AG04449 (cell line): ENCODE data around the gene RAB40C.

Experiments
- CTCF ChIA-PET: fragments of 350-600 bp; formaldehyde crosslinking; extraction: SDS; loops from one replicate; lab custom pipeline; 2021; ENCODE audit warnings: antibody characterized with exemption; lab: Yijun Ruan, JAX
- POLR2A ChIA-PET: fragments of 400-600, 350-600 bp; formaldehyde crosslinking; extraction: SDS; loops from one replicate; lab custom pipeline; 2020; ENCODE audit warnings: antibody characterized with exemption, inconsistent platforms; lab: Yijun Ruan, JAX
- DNase-seq: peaks from one replicate; pipeline ENCODE4 v3.0.0-alpha.2; 2010; ENCODE audit warnings: low read depth, low spot score
- H3K4me3 ChIP-seq: 2 replicates; pipeline ENCODE4 v1.5.1; 2011; ENCODE audit warnings: low read depth, mild to moderate bottlenecking, control low read depth, low read length
- TF ChIP-seq, protein P1 (sequence below): IDR thresholded peaks from one replicate; pipeline ENCODE4 v1.5.1; 2011; ENCODE audit warnings: mild to moderate bottlenecking, moderate library complexity, low read length, control low read depth, inconsistent platforms; ENCODE audit not compliant: insufficient read depth; ENCODE audit errors: missing control alignments

Gene RAB40C

DNA sequence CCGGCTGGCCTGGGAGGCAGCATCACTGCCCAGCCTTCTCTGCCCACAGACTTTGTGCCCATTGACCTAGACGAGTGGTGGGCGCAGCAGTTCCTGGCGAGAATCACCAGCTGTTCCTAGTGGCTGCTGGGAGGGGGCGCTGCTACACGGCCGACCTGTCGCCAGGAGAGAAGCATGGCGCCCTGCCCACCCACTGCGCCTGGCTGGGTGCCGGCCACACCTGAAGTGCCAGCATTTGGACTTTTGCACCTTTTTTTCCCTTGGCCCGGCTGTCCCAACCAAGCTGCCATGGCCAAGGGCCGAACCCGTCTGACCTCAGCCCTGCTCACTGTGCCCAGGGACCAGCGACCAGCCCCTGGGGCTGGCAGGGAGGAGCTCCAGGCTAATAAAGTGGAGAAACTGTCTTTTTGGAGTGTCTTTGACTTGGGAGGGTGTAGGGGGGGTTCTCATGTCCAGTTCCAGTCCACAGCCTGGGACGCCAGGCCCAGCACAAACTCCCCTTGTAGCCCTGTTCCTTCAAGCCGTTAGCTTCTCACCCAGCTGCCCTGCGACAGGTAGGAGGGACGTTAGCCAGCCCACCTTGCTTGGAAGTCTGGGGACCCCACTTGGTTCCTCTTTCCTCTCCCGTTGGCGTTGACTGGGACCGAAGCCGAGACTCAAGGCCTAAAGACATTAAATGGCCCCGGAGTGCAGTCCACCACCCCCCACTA, 58.4 kb downstream of the RAB40C start:
- ChIA-PET CTCF (interaction anchor here (0.9 to 1.9 kb wide), 5 partner anchors 10 to 62 kb away, joined by 4 to 8 read pairs (median 6); partner anchors contain the start of gene RHOT2), POLR2A (interaction anchor here (0.8 kb wide), 1 partner anchor 12 kb away, joined by 3 read pairs; the partner anchor contains the start of gene METTL26)
- TF ChIP-seq, protein P1, sequence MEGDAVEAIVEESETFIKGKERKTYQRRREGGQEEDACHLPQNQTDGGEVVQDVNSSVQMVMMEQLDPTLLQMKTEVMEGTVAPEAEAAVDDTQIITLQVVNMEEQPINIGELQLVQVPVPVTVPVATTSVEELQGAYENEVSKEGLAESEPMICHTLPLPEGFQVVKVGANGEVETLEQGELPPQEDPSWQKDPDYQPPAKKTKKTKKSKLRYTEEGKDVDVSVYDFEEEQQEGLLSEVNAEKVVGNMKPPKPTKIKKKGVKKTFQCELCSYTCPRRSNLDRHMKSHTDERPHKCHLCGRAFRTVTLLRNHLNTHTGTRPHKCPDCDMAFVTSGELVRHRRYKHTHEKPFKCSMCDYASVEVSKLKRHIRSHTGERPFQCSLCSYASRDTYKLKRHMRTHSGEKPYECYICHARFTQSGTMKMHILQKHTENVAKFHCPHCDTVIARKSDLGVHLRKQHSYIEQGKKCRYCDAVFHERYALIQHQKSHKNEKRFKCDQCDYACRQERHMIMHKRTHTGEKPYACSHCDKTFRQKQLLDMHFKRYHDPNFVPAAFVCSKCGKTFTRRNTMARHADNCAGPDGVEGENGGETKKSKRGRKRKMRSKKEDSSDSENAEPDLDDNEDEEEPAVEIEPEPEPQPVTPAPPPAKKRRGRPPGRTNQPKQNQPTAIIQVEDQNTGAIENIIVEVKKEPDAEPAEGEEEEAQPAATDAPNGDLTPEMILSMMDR, result peak; percentile 62
- DNase-seq, result no peak
- H3K4me3 ChIP-seq, result peak overlapping the region; percentile 74

DNA sequence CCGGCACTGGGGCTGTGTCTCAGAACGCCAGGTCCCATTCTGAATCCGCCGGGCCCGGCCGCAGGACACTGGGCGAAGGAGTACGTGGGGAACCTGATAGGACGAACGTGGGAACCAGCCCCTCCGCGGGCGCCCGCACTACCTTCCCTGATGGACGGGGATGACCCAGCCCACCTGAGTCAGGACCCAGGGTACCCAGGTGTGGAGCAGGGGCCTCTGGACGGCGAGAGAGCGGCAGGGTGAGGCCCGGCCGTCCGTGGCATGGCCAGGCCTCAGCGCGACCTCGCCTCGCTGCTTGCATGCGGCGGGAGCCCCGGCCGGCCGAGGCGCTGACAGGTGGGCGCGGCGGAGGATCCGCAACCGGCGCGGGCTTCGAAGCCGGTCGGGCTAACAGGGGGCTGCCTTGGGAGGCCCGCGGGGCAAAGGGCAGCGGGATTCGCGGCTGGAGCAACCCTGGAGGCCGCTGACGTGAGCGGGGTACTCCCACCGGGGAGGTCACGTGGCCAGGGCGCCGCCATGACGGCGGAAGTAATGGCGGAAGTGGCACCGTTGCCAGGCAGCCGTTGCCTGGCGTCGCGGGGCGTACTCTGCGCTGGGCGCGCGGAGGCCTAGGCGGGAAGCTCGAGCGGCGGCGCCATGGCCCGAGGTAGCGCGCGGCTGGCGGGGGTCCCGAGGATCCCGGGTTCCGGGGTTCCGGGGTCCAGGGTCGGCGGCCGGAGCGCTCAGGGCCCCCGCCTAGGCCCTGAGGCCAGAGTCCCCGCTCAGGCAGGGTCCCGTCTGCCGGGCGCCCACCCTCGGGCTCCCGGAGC, 59.1 kb downstream of the RAB40C start, which contains the start of gene WDR90:
TSS of gene WDR90 (plus strand) at position 585 of the 809 bp plus-strand sequence. CDS start at position 637, 52 bp downstream.
- TF ChIP-seq, protein P1, result no peak
- CTCF ChIA-PET, result interaction anchor here (0.8 to 2.1 kb wide), 8 partner anchors 10 to 62 kb away, joined by 3 to 11 read pairs (median 7); partner anchors contain the start of gene RHOT2
- POLR2A ChIA-PET, result interaction anchor here (0.7 to 1.1 kb wide), 3 partner anchors 12 to 32 kb away, joined by 3 read pairs; no protein-coding TSS in a partner anchor
- H3K4me3 ChIP-seq, result peak within 1 kb of the TSS; percentile 74
- DNase-seq, result peak; percentile 28

DNA sequence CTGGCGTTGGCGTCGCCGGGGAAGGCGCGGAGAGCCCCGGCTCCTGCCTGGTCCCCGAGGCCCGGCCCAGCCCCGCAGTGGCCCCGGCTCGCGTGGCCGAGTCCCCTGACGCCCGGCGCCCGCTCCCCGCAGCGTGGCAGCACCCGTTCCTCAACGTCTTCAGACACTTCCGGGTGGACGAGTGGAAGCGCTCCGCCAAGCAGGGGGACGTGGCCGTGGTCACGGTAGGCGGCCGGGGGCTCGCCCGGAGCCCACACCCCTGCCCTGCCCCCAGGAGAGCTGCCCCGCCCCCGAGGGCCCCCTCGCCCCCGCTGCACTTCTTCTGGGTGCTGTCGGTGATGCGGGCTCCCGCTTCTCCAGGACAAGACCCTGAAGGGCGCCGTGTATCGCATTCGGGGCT, 59.8 kb downstream of the RAB40C start:
- ChIA-PET POLR2A (interaction anchor here (0.7 to 1.1 kb wide), 3 partner anchors 13 to 32 kb away, joined by 3 read pairs; no protein-coding TSS in a partner anchor), CTCF (interaction anchor here (0.8 to 2.1 kb wide), 3 partner anchors 10 to 18 kb away, joined by 3 to 11 read pairs (median 9); partner anchors contain the start of gene RHOT2)
- TF ChIP-seq, protein P1, result no peak
- no peak for DNase-seq
- peak overlapping the region; percentile 74 for H3K4me3 ChIP-seq

DNA sequence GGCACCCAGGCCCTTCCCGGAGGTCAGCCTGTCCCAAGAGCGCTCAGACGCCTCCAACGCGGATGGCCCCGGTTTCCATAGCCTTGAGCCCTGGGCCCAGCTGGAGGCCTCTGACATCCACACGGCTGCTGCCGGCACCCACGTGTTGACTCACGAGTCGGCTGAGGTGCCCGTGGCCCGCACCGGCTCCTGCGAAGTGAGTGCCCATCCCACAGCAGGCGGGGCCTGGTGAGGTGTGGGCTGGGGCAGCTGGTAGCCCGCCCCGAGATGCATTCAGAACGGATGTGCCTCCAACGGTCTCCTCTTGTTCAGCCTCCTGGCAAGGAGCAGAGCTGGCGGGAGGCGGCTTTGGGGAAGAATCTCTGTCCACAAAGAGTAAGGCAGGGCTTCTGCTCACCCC, 62.0 kb downstream of the RAB40C start:
- POLR2A ChIA-PET, result interaction anchor here (1.0 kb wide), 1 partner anchor 15 kb away, joined by 4 read pairs; the partner anchor contains the start of gene METTL26
- TF ChIP-seq, protein P1, result no peak
- DNase-seq, result no peak
- H3K4me3 ChIP-seq, result no peak overlapping the region
- CTCF ChIA-PET, result interaction anchor here (1.1 to 2.3 kb wide), 2 partner anchors 8 to 16 kb away, joined by 4 to 13 read pairs; partner anchors contain the start of gene RHOT2

DNA sequence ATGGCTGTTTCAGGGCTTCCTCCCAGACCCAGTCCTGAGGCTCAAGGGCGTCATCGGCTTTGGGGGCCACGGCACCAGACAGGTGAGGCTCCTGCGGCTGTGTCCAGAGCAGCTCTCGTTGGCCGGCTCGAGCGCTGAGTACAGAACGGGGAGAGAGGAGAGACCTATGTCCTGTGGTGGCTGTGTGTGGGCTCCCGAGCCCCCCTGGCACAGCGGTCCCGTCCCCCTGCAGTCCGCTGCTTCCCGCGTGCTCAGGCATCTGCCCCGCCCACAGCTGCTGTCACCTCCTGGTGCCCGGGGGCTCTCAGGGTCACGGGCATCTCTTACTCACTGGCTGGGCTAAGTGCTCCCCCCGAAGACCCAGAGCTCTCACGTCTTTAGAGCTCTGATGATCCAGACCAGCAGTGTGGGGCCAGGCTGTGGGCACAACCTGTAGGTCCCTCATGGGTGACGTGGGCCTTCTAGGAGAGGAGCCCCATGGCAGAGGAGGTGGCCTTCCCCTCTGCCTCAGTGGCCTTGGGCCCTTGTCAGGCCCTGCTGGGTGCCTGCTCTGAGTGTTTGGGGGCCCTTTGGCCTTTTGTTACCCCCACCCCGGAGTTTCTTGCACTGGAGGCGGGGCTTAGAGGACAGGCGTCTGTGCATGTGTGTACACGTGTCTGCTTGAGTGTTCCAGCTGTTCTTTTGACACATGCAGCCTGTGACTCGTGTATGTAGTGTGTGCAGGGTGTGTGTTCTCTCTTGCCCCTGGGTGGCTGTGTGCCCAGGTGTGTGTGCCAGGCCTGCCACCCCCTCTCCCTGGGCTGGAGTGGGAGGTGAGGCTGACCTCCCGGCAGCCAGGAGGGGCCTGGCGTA, 62.8 kb downstream of the RAB40C start:
- H3K4me3 ChIP-seq, result no peak overlapping the region
- no peak for DNase-seq
- POLR2A ChIA-PET, result interaction anchor here (1.0 kb wide), 1 partner anchor 16 kb away, joined by 4 read pairs; the partner anchor contains the start of gene METTL26
- CTCF ChIA-PET, result interaction anchor here (1.1 to 2.3 kb wide), 3 partner anchors 9 to 15 kb away, joined by 4 to 13 read pairs (median 4); partner anchors contain the start of gene RHOT2
- TF ChIP-seq, protein P1, result no peak
